SK-N-SH treated with all-trans-retinoic acid at 6 μM for 48 hours (cell line): ENCODE measurements around the gene VAMP3.

ENCODE experiments used
- ATAC-seq: fragments of 200-7000 bp; cut with Tn5 transposase; 3 replicates; pipeline ENCODE4 v1.9.1; 2020; ENCODE audit warnings: mild to moderate bottlenecking, moderate library complexity
- ARNTL ChIP-seq: fragments of 450-650 bp; formaldehyde crosslinking; IDR thresholded peaks from 2 replicates; pipeline ENCODE4 v1.5.0; 2020; ENCODE audit warnings: low read depth, mild to moderate bottlenecking, moderate library complexity, borderline replicate concordance
- BACH2 ChIP-seq: fragments of 250-450 bp; sonication (Bioruptor Pico); IDR thresholded peaks from 2 replicates; pipeline ENCODE4 v1.9.0; 2021; ENCODE audit warnings: mild to moderate bottlenecking, borderline replicate concordance
- CREB5 ChIP-seq: fragments of 250-450 bp; sonication (Bioruptor Pico); IDR thresholded peaks from 2 replicates; pipeline ENCODE4 v1.5.1; 2020; ENCODE audit warnings: low read depth, mild to moderate bottlenecking, moderate library complexity
- CSDC2 ChIP-seq: fragments of 250-450 bp; sonication (Bioruptor Pico); IDR thresholded peaks from 2 replicates; pipeline ENCODE4 v1.5.0; 2020; ENCODE audit warnings: mild to moderate bottlenecking, moderate library complexity
- ESRRG ChIP-seq: fragments of 250-450 bp; sonication (Bioruptor Pico); IDR thresholded peaks from 2 replicates; pipeline ENCODE4 v1.6.1; 2021; ENCODE audit warnings: mild to moderate bottlenecking
- GLIS3 ChIP-seq: fragments of 250-450 bp; sonication (Bioruptor Pico); IDR thresholded peaks from 2 replicates; pipeline ENCODE4 v1.5.0; 2020; ENCODE audit warnings: mild to moderate bottlenecking, moderate library complexity
- ISL1 ChIP-seq: fragments of 250-450 bp; sonication (Bioruptor Pico); IDR thresholded peaks from 2 replicates; pipeline ENCODE4 v2.1.2; 2022; ENCODE audit warnings: mild to moderate bottlenecking, moderate library complexity
- OSR1 ChIP-seq: fragments of 250-450 bp; sonication (Bioruptor Pico); IDR thresholded peaks from 2 replicates; pipeline ENCODE4 v1.8.0; 2022; ENCODE audit warnings: moderate library complexity, mild to moderate bottlenecking, inconsistent platforms
- PATZ1 ChIP-seq: fragments of 250-450 bp; sonication (Bioruptor Pico); IDR thresholded peaks from 2 replicates; pipeline ENCODE4 v1.8.0; 2020; ENCODE audit warnings: mild to moderate bottlenecking, moderate library complexity, borderline replicate concordance
- PPARA ChIP-seq: fragments of 250-450 bp; sonication (Bioruptor Pico); IDR thresholded peaks from 2 replicates; pipeline ENCODE4 v1.5.0; 2020; ENCODE audit warnings: mild to moderate bottlenecking, borderline replicate concordance
- RARB ChIP-seq: fragments of 250-450 bp; sonication (Bioruptor Pico); IDR thresholded peaks from 2 replicates; pipeline ENCODE4 v1.8.0; 2021; ENCODE audit warnings: mild to moderate bottlenecking, moderate library complexity
- SNAI2 ChIP-seq: fragments of 250-450 bp; sonication (Bioruptor Pico); IDR thresholded peaks from 2 replicates; pipeline ENCODE4 v1.5.0; 2020; ENCODE audit warnings: mild to moderate bottlenecking, moderate library complexity
- TCF4 ChIP-seq: fragments of 250-450 bp; sonication (Bioruptor Pico); IDR thresholded peaks from 2 replicates; pipeline ENCODE4 v1.8.0; 2021; ENCODE audit warnings: mild to moderate bottlenecking, moderate library complexity, borderline replicate concordance
- TOX ChIP-seq: fragments of 250-450 bp; sonication (Bioruptor Pico); IDR thresholded peaks from 2 replicates; pipeline ENCODE4 v1.8.0; 2021; ENCODE audit warnings: mild to moderate bottlenecking, moderate library complexity, borderline replicate concordance
- ZC3H10 ChIP-seq: fragments of 250-450 bp; sonication (Bioruptor Pico); IDR thresholded peaks from 2 replicates; pipeline ENCODE4 v1.5.1; 2021; ENCODE audit warnings: mild to moderate bottlenecking, moderate library complexity
- ZFP3 ChIP-seq: fragments of 250-450 bp; sonication (Bioruptor Pico); IDR thresholded peaks from 2 replicates; pipeline ENCODE4 v1.5.0; 2020; ENCODE audit warnings: mild to moderate bottlenecking, moderate library complexity
- ZFP30 ChIP-seq: fragments of 450-650 bp; formaldehyde crosslinking; IDR thresholded peaks from 2 replicates; pipeline ENCODE4 v1.5.0; 2022; ENCODE audit warnings: mild to moderate bottlenecking, moderate library complexity
- ZNF565 ChIP-seq: fragments of 450-650 bp; formaldehyde crosslinking; conservative IDR thresholded peaks from 2 replicates; pipeline ENCODE4 v1.5.0; 2020; ENCODE audit warnings: low read depth, mild to moderate bottlenecking, moderate library complexity
- ZNF70 ChIP-seq: fragments of 450-650 bp; formaldehyde crosslinking; IDR thresholded peaks from 2 replicates; pipeline ENCODE4 v1.5.0; 2020; ENCODE audit warnings: mild to moderate bottlenecking, moderate library complexity
- ZNF8 ChIP-seq: fragments of 450-650 bp; formaldehyde crosslinking; IDR thresholded peaks from 2 replicates; pipeline ENCODE4 v1.5.0; 2020; ENCODE audit warnings: mild to moderate bottlenecking, moderate library complexity
- TF ChIP-seq, protein P1 (sequence below): fragments of 250-450 bp; sonication (Bioruptor Pico); IDR thresholded peaks from 2 replicates; pipeline ENCODE4 v1.5.1; 2021; ENCODE audit warnings: mild to moderate bottlenecking, moderate library complexity

VAMP3 gene

GRCh38 chr1:7780976-7781375 lies 9.9 kb downstream of the VAMP3 start:
- ATAC-seq, result no peak
- TF ChIP-seq OSR1 (no peak), ZNF8 (CRISPR knock-in tag) (no peak), ZNF70 (no peak), CREB5 (CRISPR knock-in tag) (no peak), GLIS3 (CRISPR knock-in tag) (no peak), ZFP3 (CRISPR knock-in tag) (no peak), TCF4 (no peak), ARNTL (CRISPR knock-in tag) (no peak)
- TF ChIP-seq, protein P1, sequence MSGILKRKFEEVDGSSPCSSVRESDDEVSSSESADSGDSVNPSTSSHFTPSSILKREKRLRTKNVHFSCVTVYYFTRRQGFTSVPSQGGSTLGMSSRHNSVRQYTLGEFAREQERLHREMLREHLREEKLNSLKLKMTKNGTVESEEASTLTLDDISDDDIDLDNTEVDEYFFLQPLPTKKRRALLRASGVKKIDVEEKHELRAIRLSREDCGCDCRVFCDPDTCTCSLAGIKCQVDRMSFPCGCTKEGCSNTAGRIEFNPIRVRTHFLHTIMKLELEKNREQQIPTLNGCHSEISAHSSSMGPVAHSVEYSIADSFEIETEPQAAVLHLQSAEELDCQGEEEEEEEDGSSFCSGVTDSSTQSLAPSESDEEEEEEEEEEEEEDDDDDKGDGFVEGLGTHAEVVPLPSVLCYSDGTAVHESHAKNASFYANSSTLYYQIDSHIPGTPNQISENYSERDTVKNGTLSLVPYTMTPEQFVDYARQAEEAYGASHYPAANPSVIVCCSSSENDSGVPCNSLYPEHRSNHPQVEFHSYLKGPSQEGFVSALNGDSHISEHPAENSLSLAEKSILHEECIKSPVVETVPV, result no peak

DNA sequence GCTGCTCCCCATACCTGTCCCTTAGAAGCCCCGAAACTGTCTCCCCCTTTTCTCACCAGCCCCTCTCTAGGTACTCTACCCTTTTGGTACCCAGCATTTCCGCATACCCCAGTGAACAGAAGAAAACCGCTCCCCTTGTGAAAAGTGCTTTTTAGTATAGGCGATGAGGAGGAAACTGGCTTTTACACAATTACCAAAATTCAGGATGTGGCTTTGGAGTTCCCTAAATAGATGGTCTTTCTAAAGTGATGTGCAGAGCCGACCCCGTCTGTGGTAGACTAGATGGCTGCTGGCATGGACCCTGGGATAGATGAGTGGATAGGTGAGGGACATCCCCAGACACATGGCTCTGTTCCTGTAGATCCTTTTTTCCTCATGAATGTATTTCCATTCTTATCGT lies 10.4 kb downstream of the VAMP3 start:
- TF ChIP-seq ZNF70, result no peak
- no peak for TF ChIP-seq ARNTL (CRISPR knock-in tag)
- TF ChIP-seq TCF4, result no peak
- TF ChIP-seq PPARA (CRISPR knock-in tag), result no peak
- no peak for TF ChIP-seq ZC3H10 (CRISPR knock-in tag)
- no peak for TF ChIP-seq ISL1 (CRISPR knock-in tag)
- TF ChIP-seq GLIS3 (CRISPR knock-in tag), result no peak
- TF ChIP-seq, protein P1, result no peak
- TF ChIP-seq ZNF565 (CRISPR knock-in tag), result no peak
- no peak for ATAC-seq

- no peak for ATAC-seq
- TF ChIP-seq GLIS3 (CRISPR knock-in tag), result no peak
- no peak for TF ChIP-seq PATZ1
- TF ChIP-seq, protein P1, result no peak
- no peak for TF ChIP-seq CSDC2 (CRISPR knock-in tag)
- no peak for TF ChIP-seq TOX (CRISPR knock-in tag)
- TF ChIP-seq RARB (CRISPR knock-in tag), result no peak
- no peak for TF ChIP-seq ARNTL (CRISPR knock-in tag)
- no peak for TF ChIP-seq SNAI2 (CRISPR knock-in tag)
- no peak for TF ChIP-seq ESRRG (CRISPR knock-in tag)
- no peak for TF ChIP-seq ZFP3 (CRISPR knock-in tag)
Observed at GRCh38 chr1:7781923-7782495, 10.9 kb downstream of the VAMP3 start.

DNA sequence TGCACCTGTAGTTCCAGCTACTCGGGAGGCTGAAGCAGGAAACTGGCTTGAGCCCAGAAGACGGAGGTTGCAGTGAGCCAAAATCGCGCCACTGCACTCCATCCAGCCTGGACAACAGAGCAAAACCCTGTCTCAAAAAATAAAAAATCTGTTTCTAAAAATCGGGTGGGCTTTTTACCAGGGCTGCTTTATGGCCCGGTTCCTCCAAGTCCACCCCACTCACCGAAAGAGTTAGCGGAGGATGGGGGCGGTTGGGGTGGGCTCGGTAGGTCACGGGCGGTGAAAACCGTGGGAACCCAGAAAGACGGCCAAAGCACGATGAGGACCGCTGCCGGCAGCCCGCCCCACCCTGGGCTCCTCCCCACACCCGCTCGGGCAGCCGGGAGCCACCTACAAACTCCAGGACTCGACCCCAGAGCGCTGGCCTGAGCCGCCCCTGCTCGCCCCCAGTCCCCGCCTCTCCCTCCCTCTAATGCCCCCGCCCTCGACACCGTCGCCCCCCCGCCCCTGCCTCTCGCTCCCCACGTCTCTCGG lies 12.1 kb downstream of the VAMP3 start:
- TF ChIP-seq ZNF70 (no peak), TCF4 (no peak), ISL1 (CRISPR knock-in tag) (no peak), TOX (CRISPR knock-in tag) (no peak), RARB (CRISPR knock-in tag) (no peak), ZFP3 (CRISPR knock-in tag) (no peak), ZFP30 (no peak), SNAI2 (CRISPR knock-in tag) (no peak), ZC3H10 (CRISPR knock-in tag) (no peak), ZNF8 (CRISPR knock-in tag) (no peak), ZNF565 (CRISPR knock-in tag) (no peak), ESRRG (CRISPR knock-in tag) (no peak), BACH2 (CRISPR knock-in tag) (no peak), GLIS3 (CRISPR knock-in tag) (no peak), PPARA (CRISPR knock-in tag) (no peak), ARNTL (CRISPR knock-in tag) (no peak)
- TF ChIP-seq, protein P1, result no peak
- ATAC-seq, result peak; percentile 88
